Neutrophil (primary cell): ENCODE results near the gene DUSP16.

ENCODE experiments used
- H3K27ac ChIP-seq: fragments of 200-600 bp; sonication (generic); 2 replicates; pipeline ENCODE4 v1.5.1; 2016; ENCODE audit warnings: mild to moderate bottlenecking, moderate library complexity
- H3K27me3 ChIP-seq: fragments of 200-600 bp; sonication (generic); 2 replicates; pipeline ENCODE4 v1.6.0; 2016; ENCODE audit warnings: mild to moderate bottlenecking
- H3K36me3 ChIP-seq: fragments of 200-600 bp; sonication (generic); 2 replicates; pipeline ENCODE4 v1.5.1; 2017
- H3K4me1 ChIP-seq, 2 experiments: fragments of 200-600 bp in 1 of 2; sonication (generic) in 1 of 2; 1 replicate in 1 of 2; 2 replicates in 1 of 2; pipeline versions ENCODE4 v1.5.1 to v1.6.1; 2013 to 2016; ENCODE audit warnings: low read depth in 1 of 2, low read length in 1 of 2, mild to moderate bottlenecking in 1 of 2, moderate library complexity in 1 of 2; ENCODE audit not compliant: control insufficient read depth in 1 of 2, insufficient read depth in 1 of 2
- H3K4me3 ChIP-seq, 2 experiments: fragments of 200-600 bp in 1 of 2; sonication (generic) in 1 of 2; 1 replicate in 1 of 2; 2 replicates in 1 of 2; pipeline ENCODE4 v1.5.1; 2013 to 2016; ENCODE audit warnings: low read depth in 1 of 2, low read length in 1 of 2, mild to moderate bottlenecking in 1 of 2, moderate library complexity in 1 of 2
- H3K9me3 ChIP-seq: fragments of 200-600 bp; sonication (generic); 2 replicates; pipeline ENCODE4 v1.5.1; 2016
- CTCF ChIP-seq: fragments of 200-600 bp; sonication (generic); IDR thresholded peaks from 2 replicates; pipeline ENCODE4 v1.5.1; 2016; ENCODE audit warnings: antibody characterized with exemption

The DUSP16 gene

GRCh38 chr12:12445882-12446181 is 116.8 kb downstream of the DUSP16 start:
- Histone ChIP-seq H3K4me3 (no peak overlapping the region), H3K9me3 (no peaks in the 10 kb centered on the region), H3K36me3 (no peaks in the 10 kb centered on the region), H3K27me3 (no peaks in the 10 kb centered on the region), H3K27ac (no peak overlapping the region), H3K4me1 (peaks cover 33 to 42% of the 10 kb centered on the region in 2 experiments)
- no peak for TF ChIP-seq CTCF

- Histone ChIP-seq H3K27ac (no peak overlapping the region), H3K4me3 (no peak overlapping the region), H3K27me3 (no peaks in the 10 kb centered on the region), H3K9me3 (no peaks in the 10 kb centered on the region), H3K36me3 (no peaks in the 10 kb centered on the region), H3K4me1 (peaks cover 33 to 46% of the 10 kb centered on the region in 2 experiments)
- no peak for TF ChIP-seq CTCF
Measured at GRCh38 chr12:12445165-12445881, 117.3 kb downstream of the DUSP16 start.

- Histone ChIP-seq H3K4me3 (no peak overlapping the region), H3K9me3 (no peaks in the 10 kb centered on the region), H3K27ac (no peak overlapping the region), H3K27me3 (no peaks in the 10 kb centered on the region), H3K4me1 (peaks cover 32 to 41% of the 10 kb centered on the region in 2 experiments), H3K36me3 (no peaks in the 10 kb centered on the region)
- no peak for TF ChIP-seq CTCF
Measured at GRCh38 chr12:12443431-12443878, 119.2 kb downstream of the DUSP16 start.

GRCh38 chr12:12442548-12443071 is 120.1 kb downstream of the DUSP16 start:
- Histone ChIP-seq H3K9me3 (no peaks in the 10 kb centered on the region), H3K4me3 (no peak overlapping the region), H3K27ac (no peak overlapping the region), H3K36me3 (no peaks in the 10 kb centered on the region), H3K4me1 (peaks cover 29 to 38% of the 10 kb centered on the region in 2 experiments), H3K27me3 (no peaks in the 10 kb centered on the region)
- no peak for TF ChIP-seq CTCF

- Histone ChIP-seq H3K27ac (no peak overlapping the region), H3K4me1 (peaks cover 22 to 31% of the 10 kb centered on the region in 2 experiments), H3K4me3 (no peak overlapping the region)
Measured at GRCh38 chr12:12441843-12442461, 120.7 kb downstream of the DUSP16 start.

More at GRCh38 chr12:12441843-12442461, 120.7 kb downstream of the DUSP16 start:
- H3K36me3 ChIP-seq: no peaks in the 10 kb centered on the region
- H3K9me3 ChIP-seq: no peaks in the 10 kb centered on the region
- H3K27me3 ChIP-seq: no peaks in the 10 kb centered on the region
- TF ChIP-seq CTCF: no peak
